CD4-positive, alpha-beta T cell (primary cell): Measurements from ENCODE around the gene CDHR5. TPM values are rescaled to one million over a fixed set of nuclear protein-coding genes. Genes with fewer than 3 reads are reported as not detected.

ENCODE experiments used
- ATAC-seq: fragments of 200-7000 bp; cut with Tn5 transposase; one replicate; pipeline ENCODE4 v1.10.0; 2022; ENCODE audit warnings: mild to moderate bottlenecking; ENCODE audit not compliant: poor library complexity
- CTCF ChIA-PET: fragments of 350-600 bp; sonication (Branson Sonifier 250); formaldehyde crosslinking; loops from one replicate; lab custom pipeline; 2021; ENCODE audit warnings: antibody characterized with exemption, inconsistent platforms; lab: Charles Lee
- POLR2A ChIA-PET: fragments of 350-600 bp; sonication (Branson Sonifier 250); formaldehyde crosslinking; loops from one replicate; lab custom pipeline; 2021; ENCODE audit warnings: antibody characterized with exemption, inconsistent platforms; lab: Charles Lee
- DNase-seq, 14 experiments: peaks; one replicate each; pipeline ENCODE4 v3.0.0-alpha.2; 2013 to 2020; ENCODE audit warnings: mixed read lengths in 2 of 14
- H3K27ac ChIP-seq, 2 donors: one replicate each; pipeline versions ENCODE4 v1.5.1 to v1.7.0; 2013; ENCODE audit warnings: low read length in 2 of 2, low read depth in 1 of 2, mild to moderate bottlenecking in 1 of 2
- H3K27me3 ChIP-seq, 2 experiments: 1 replicate in 1 of 2; 2 replicates in 1 of 2; pipeline versions ENCODE4 v1.6.1 to v1.7.0; 2013; ENCODE audit warnings: low read length in 2 of 2, control low read depth in 1 of 2, mild to moderate bottlenecking in 1 of 2, moderate library complexity in 1 of 2; ENCODE audit not compliant: insufficient read depth in 2 of 2, control insufficient read depth in 1 of 2
- H3K36me3 ChIP-seq: one replicate; pipeline ENCODE4 v1.6.1; 2013; ENCODE audit warnings: low read length, control low read depth; ENCODE audit not compliant: insufficient read depth
- H3K4me1 ChIP-seq: one replicate; pipeline ENCODE4 v1.6.1; 2013; ENCODE audit warnings: low read length, control low read depth; ENCODE audit not compliant: insufficient read depth
- H3K4me3 ChIP-seq: one replicate; pipeline ENCODE4 v1.5.1; 2013; ENCODE audit warnings: mild to moderate bottlenecking, low read length, moderate library complexity
- H3K9me3 ChIP-seq, 2 experiments: 1 replicate in 1 of 2; 2 replicates in 1 of 2; pipeline versions ENCODE4 v1.6.1 to v1.7.0; 2013; ENCODE audit warnings: low read length in 2 of 2, mild to moderate bottlenecking in 2 of 2, control low read depth in 1 of 2, moderate library complexity in 1 of 2; ENCODE audit not compliant: control insufficient read depth in 1 of 2, insufficient read depth in 1 of 2
- H3K27ac Mint-ChIP-seq: one replicate; pipeline ENCODE4 v1.8.0; 2020; ENCODE audit warnings: mixed read lengths
- H3K27me3 Mint-ChIP-seq: one replicate; pipeline ENCODE4 v1.8.0; 2021; ENCODE audit warnings: mixed read lengths
- H3K36me3 Mint-ChIP-seq: one replicate; pipeline ENCODE4 v1.8.0; 2021; ENCODE audit warnings: low read depth, mixed read lengths
- H3K4me1 Mint-ChIP-seq: one replicate; pipeline ENCODE4 v1.8.0; 2021; ENCODE audit warnings: low read depth, mixed read lengths
- H3K4me3 Mint-ChIP-seq: one replicate; pipeline ENCODE4 v1.8.0; 2020; ENCODE audit warnings: mild to moderate bottlenecking, mixed read lengths
- H3K9me3 Mint-ChIP-seq: one replicate; pipeline ENCODE4 v1.8.0; 2020; ENCODE audit warnings: mixed read lengths
- intact Hi-C, 2 experiments: fragments of 100-400 bp; cut with DNase I in 1 of 2; cut with micrococcal nuclease in 1 of 2; formaldehyde crosslinking; loops; one replicate each; pipeline versions ENCODE4 v1.15.1 to v1.9.0; 2023 to 2025; cut with DNase I, micrococcal nuclease
- microRNA-seq: library from miRNA; unstranded; fragments of <30 nt; microRNA quantifications from one replicate; pipeline ENCODE4 v1.2.0, GENCODE V29; 2021; ENCODE audit warnings: borderline microRNAs expressed, borderline replicate concordance
- total RNA-seq, 174 experiments: library from RNA in 2 of 174; stranded (reverse) in 2 of 174; gene quantifications; one replicate each; pipeline ENCODE4 v1.2.3 and lab custom pipeline; 2021 to 2026
- TF ChIP-seq, protein P1 (sequence below): fragments of 200-600 bp; IDR thresholded peaks from one replicate; pipeline ENCODE4 v1.8.0; 2022; ENCODE audit warnings: antibody characterized with exemption, mild to moderate bottlenecking

Gene CDHR5
- total RNA-seq, 2 experiments from 2014 or later: not detected

GRCh38 chr11:567011-567628 lies 57.6 kb downstream of the CDHR5 start:
- peaks cover 20% of the 10 kb centered on the region for H3K4me1 ChIP-seq
- CTCF ChIA-PET: interaction anchor here (2.6 kb wide), 1 partner anchor 12 kb away, joined by 7 read pairs; no protein-coding TSS in a partner anchor
- H3K27ac Mint-ChIP-seq: peak overlapping the region; percentile 75
- H3K9me3 Mint-ChIP-seq: no peaks in the 10 kb centered on the region
- ATAC-seq (no peak), DNase-seq (no peak)
- no peaks in the 10 kb centered on the region for H3K27me3 Mint-ChIP-seq
- H3K4me3 ChIP-seq: no peak overlapping the region
- peak overlapping the region; percentile 83 for H3K4me3 Mint-ChIP-seq
- intact Hi-C loops: loop anchor here in 1 of 2 experiments (10.0 kb wide), 1 partner anchor 128 kb away; the partner anchor contains the start of genes DEAF1 and TMEM80
- no peaks in the 10 kb centered on the region for H3K9me3 ChIP-seq
- no peaks in the 10 kb centered on the region for H3K27me3 ChIP-seq
- H3K27ac ChIP-seq: no peak overlapping the region
- TF ChIP-seq, protein P1, sequence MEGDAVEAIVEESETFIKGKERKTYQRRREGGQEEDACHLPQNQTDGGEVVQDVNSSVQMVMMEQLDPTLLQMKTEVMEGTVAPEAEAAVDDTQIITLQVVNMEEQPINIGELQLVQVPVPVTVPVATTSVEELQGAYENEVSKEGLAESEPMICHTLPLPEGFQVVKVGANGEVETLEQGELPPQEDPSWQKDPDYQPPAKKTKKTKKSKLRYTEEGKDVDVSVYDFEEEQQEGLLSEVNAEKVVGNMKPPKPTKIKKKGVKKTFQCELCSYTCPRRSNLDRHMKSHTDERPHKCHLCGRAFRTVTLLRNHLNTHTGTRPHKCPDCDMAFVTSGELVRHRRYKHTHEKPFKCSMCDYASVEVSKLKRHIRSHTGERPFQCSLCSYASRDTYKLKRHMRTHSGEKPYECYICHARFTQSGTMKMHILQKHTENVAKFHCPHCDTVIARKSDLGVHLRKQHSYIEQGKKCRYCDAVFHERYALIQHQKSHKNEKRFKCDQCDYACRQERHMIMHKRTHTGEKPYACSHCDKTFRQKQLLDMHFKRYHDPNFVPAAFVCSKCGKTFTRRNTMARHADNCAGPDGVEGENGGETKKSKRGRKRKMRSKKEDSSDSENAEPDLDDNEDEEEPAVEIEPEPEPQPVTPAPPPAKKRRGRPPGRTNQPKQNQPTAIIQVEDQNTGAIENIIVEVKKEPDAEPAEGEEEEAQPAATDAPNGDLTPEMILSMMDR: no peak
- H3K36me3 Mint-ChIP-seq: peaks cover 4% of the 10 kb centered on the region
- H3K4me1 Mint-ChIP-seq: peaks cover 4% of the 10 kb centered on the region
- POLR2A ChIA-PET: interaction anchor here (0.6 to 3.9 kb wide), 4 partner anchors 9 to 128 kb away, joined by 3 to 25 read pairs (median 14); partner anchors contain the start of genes DEAF1, PHRF1 and TMEM80
- H3K36me3 ChIP-seq: peaks cover 10% of the 10 kb centered on the region

Small RNA genes lying within 50 kb of the gene (microRNA-seq; reads per million reads assigned to microRNA genes)
- gene MIR210: 71.8 reads per million, percentile 63 among the genes with 10 or more reads in this experiment

Other genes with a start within 250 kb of the CDHR5 start
- gene PKP3, start 230.7 kb downstream of the CDHR5 start, total RNA-seq: under 1 TPM in 1 of 2 experiments, not detected in 1; 0.60 TPM
- gene SIGIRR, start 210.0 kb downstream of the CDHR5 start, total RNA-seq: 100 to 1,000 TPM; 358 to 392 TPM
- 100 to 1,000 TPM; 109 to 114 TPM for gene ANO9, start 182.9 kb downstream of the CDHR5 start, total RNA-seq
- gene PTDSS2, start 174.7 kb downstream of the CDHR5 start, total RNA-seq: 10 to 100 TPM; 15.2 to 18.4 TPM
- 100 to 1,000 TPM; 131 to 132 TPM for gene RNH1, start 117.7 kb downstream of the CDHR5 start, total RNA-seq
- 10 to 100 TPM; 23.7 to 23.9 TPM for gene HRAS, start 89.4 kb downstream of the CDHR5 start, total RNA-seq
- 1 to 10 TPM; 2.4 TPM for gene LRRC56, start 87.4 kb downstream of the CDHR5 start, total RNA-seq
- 10 to 100 TPM in 1 of 2 experiments, 1 to 10 TPM in 1; 8.2 to 10.3 TPM for gene LMNTD2, start 64.2 kb downstream of the CDHR5 start, total RNA-seq
- 10 to 100 TPM; 14.1 to 15.7 TPM for gene RASSF7, start 64.0 kb downstream of the CDHR5 start, total RNA-seq
- gene PHRF1, start 48.5 kb downstream of the CDHR5 start, total RNA-seq: 10 to 100 TPM; 37.1 to 37.6 TPM
- gene IRF7, start 9.0 kb downstream of the CDHR5 start, total RNA-seq: 10 to 100 TPM; 36.5 to 37.7 TPM
- gene SCT, start 2.2 kb upstream of the CDHR5 start, total RNA-seq: not detected
- gene DRD4, start 12.3 kb upstream of the CDHR5 start, total RNA-seq: under 1 TPM; 0.70 to 0.82 TPM
- gene DEAF1, start 70.3 kb upstream of the CDHR5 start, total RNA-seq: 10 to 100 TPM; 68.4 to 79.6 TPM
- 10 to 100 TPM; 21.0 to 22.0 TPM for gene TMEM80, start 70.9 kb upstream of the CDHR5 start, total RNA-seq
- 1 to 10 TPM; 3.5 to 4.0 TPM for gene EPS8L2, start 81.3 kb upstream of the CDHR5 start, total RNA-seq
- 10 to 100 TPM; 26.2 to 27.7 TPM for gene TALDO1, start 122.5 kb upstream of the CDHR5 start, total RNA-seq
- 10 to 100 TPM; 14.7 to 16.1 TPM for gene GATD1, start 152.5 kb upstream of the CDHR5 start, total RNA-seq
- not detected for gene CEND1, start 165.1 kb upstream of the CDHR5 start, total RNA-seq
- gene SLC25A22, start 173.3 kb upstream of the CDHR5 start, total RNA-seq: 10 to 100 TPM in 1 of 2 experiments, 1 to 10 TPM in 1; 9.1 to 11.1 TPM
- gene PIDD1, start 180.3 kb upstream of the CDHR5 start, total RNA-seq: 10 to 100 TPM; 32.6 to 33.0 TPM
- gene RPLP2, start 185.0 kb upstream of the CDHR5 start, total RNA-seq: 1,000 to 10,000 TPM; 5,234 to 5,390 TPM
- 100 to 1,000 TPM; 202 to 220 TPM for gene PNPLA2, start 194.0 kb upstream of the CDHR5 start, total RNA-seq
- under 1 TPM in 1 of 2 experiments, not detected in 1; 0.33 TPM for gene CRACR2B, start 203.0 kb upstream of the CDHR5 start, total RNA-seq
- 10 to 100 TPM; 20.2 to 20.8 TPM for gene CD151, start 208.0 kb upstream of the CDHR5 start, total RNA-seq
- gene POLR2L, start 217.6 kb upstream of the CDHR5 start, total RNA-seq: 10 to 100 TPM; 19.6 to 19.8 TPM
- gene TSPAN4, start 217.9 kb upstream of the CDHR5 start, total RNA-seq: 1 to 10 TPM; 1.6 to 2.0 TPM